Ureter (tissue), 1 donor: ENCODE measurements around the gene RAB25. TPM values are rescaled to one million over a fixed set of nuclear protein-coding genes. Genes with fewer than 3 reads are reported as not detected.

Experiments used
- DNase-seq: peaks from one replicate; pipeline ENCODE4 v3.0.0-alpha.2; 2020; ENCODE audit warnings: low spot score
- total RNA-seq: library from RNA; stranded (reverse); gene quantifications from one replicate; pipeline ENCODE4 v1.2.4, GENCODE V29; 2023
- donor health status: DM: yes; HTN: yes; CAD: no.

The RAB25 gene
- total RNA-seq, 1 donor from 2014 or later = 182 TPM

DNA sequence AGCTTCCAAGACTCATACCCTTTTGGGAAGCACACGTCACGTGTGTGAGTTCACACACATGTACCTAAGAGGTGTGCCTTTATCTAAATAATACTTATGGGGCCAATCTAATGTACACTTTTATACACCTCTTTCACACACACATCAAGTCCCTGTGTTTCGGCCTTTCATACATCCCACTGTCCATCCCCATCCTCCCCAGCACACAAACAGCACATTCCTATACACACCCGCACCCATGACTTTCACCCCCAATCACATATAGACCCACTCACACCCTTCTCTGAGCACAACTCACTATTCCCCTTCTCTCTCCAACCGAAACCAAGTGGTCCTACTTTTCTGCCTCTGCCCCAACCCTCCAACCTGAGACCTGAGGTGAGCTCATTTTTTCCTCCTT, 17.8 kb downstream of the RAB25 start:
- DNase-seq = no peak

DNA sequence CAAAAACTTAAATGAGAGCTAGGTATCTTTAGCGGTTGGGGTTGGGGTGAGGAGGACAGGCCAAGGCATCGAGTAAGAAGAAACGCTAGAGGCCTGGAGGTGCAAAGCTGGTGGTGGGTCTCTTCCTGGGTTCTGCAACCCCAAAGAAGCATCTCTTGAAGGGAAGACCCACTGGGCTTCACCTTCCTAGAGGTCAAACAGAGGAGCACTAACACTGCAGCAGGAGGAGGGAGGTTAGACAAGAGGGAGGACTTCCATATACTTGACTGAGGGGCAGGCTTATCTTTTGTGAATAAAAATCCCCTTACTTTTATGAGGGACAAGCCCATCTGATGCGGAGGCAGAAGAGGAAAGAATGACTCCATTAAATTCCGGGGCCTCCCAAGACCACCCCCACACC, 18.8 kb downstream of the RAB25 start:
- DNase-seq = no peak

- DNase-seq = no peak
Measured at GRCh38 chr1:156080241-156080862, 19.4 kb downstream of the RAB25 start.

GRCh38 chr1:156080863-156081179, 19.9 kb downstream of the RAB25 start:
- no peak for DNase-seq

- no peak for DNase-seq
Measured at GRCh38 chr1:156081180-156081916, 20.4 kb downstream of the RAB25 start.

GRCh38 chr1:156081917-156082308, 21.0 kb downstream of the RAB25 start:
- DNase-seq = no peak

- DNase-seq = peak; percentile 74
Measured at GRCh38 chr1:156082309-156083091, 21.5 kb downstream of the RAB25 start, which contains the start of gene MEX3A. Gene MEX3A, minus strand, starts transcription at chr1:156082465. Its CDS starts 467 bp downstream, at chr1:156081998.

DNA sequence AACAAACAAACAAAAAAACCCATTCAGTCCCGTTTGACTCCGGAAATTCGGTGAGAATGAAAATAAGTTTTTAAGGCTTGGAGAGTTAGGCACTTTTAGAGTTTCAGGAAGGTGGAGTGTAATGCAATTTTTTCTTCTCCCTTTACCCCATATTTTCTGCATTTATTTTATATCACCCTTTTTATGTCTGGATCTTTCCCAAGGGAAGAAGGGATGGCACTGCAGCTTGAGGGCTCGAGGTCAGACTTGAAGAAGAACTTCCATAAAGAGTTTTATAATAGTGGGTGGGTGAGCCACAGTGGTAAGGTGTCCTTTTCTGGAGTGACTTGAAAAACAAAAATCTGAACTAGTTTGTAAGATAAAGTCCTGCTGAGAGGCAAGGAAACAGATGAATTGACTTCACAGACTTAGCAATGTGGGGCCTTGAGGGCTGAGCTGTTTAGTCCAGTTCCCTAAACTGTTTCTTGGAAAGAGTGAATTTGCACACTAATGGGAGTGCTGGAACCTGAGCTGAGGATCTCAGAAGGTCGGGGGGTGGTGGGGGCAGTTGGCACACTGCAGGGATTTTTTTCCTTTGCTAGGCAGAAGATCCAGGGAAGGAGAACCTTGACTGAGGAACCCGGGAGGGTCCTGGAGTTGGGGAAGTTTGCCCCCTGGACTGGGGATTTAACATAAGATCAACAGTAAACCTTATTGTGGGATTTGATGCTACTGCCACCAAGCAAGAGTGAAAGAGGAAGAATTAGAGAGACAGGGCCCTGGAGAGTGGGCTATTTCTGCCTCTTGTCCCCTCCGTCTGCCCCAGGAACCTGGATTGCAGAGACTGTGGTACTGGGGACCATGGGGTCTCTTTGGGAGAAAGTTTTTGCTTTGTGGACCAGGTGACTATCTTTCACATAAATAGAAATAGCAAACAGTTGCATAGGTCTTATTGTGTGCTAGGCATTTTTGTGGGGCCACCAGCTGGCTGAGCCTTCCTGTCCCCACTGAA, 23.1 kb downstream of the RAB25 start:
- no peak for DNase-seq

- DNase-seq = no peak
Measured at GRCh38 chr1:156086256-156086662, 25.3 kb downstream of the RAB25 start.

DNA sequence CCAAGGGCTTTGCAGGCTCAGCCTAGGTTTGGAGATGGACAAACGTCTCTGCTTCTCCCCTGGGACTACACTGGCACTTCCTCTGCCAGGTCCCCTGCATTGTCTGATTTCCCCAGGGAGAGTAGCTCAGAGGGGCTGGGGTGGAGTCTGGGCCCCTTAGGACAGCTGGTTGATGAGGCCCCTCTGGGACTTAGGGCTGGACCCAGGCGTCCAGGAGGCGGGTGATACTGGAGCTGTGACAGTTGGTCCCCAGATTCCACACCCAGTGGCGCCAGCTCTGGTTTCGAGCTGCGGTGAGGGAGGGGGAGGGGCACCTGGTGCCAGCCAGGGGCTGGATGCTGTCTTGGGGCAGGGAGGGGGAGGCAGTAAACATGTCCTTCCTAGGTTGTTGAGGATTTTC, 28.7 kb downstream of the RAB25 start:
- DNase-seq = no peak

DNA sequence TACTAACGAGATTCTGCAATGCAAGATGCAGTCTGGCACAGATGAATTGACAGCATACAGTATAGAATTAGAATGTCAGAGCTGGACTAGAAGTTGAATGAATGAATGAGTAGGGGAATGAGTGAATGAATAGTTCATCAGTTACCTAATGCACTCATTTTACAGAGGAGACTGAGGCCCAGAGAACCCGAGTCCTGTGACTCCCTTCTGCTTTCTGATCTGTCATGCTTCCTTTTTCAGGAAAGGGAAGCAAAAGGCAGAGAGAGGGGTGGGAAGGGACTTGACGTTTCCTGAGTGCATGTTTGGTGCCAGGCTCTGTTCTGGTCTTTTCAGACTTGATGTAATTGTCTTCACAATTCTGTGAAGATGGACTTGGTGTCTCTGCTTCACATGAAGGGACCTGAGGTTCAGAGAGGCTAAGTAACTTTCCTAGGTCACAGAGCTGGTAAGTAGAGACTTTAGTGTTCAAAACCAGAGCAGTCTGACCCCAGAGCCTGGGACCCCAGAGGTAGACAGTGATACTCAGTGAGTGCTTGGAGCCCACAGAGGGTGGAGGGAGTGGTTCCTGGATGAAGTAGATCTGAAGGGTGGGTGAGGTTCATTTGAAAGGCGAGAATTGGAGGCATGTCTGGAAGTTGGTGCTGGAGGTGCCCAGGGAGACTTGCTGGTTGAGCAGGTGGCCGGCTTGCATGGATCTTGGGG, 29.3 kb downstream of the RAB25 start:
- no peak for DNase-seq

DNA sequence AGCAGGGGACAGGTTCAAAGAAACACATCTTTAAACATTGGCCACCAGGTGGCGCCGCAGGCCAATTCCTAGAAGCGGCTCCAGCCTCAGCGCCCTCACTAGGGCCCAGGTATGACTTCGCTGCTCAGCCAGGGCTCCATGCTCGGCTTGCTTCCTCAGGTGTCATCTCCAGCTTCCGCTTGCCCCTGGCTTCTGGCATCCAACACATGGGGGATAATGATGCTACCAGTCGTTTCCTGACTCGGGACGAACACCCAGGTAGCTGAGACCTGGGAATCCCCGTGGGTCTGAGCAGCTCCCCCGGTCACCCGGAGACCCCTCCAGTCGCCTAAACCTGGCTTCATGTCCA, 29.9 kb downstream of the RAB25 start:
- peak; percentile 89 for DNase-seq

DNA sequence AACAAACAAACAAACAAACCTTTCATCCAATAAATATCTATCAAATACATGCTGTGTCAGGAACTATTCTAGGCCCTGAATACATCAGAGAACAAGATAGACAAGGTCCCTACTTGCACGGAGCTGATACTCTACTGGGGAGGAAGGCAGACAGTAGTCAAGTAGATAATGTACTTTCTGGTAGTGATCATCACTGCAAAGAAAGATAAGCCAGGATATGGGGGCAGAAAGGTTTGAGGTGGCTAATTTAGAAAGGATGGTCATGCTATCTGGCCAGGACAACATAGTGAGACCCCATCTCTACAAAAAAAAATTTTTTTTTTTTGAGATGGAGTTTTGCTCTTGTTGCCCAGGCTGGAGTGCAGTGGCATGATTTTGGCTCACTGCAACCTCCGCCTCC, 30.6 kb downstream of the RAB25 start:
- DNase-seq = no peak

- no peak for DNase-seq
Measured at GRCh38 chr1:156095906-156096508, 35.0 kb downstream of the RAB25 start.

- peak; percentile 93 for DNase-seq
Measured at GRCh38 chr1:156096640-156097391, 35.9 kb downstream of the RAB25 start.

DNA sequence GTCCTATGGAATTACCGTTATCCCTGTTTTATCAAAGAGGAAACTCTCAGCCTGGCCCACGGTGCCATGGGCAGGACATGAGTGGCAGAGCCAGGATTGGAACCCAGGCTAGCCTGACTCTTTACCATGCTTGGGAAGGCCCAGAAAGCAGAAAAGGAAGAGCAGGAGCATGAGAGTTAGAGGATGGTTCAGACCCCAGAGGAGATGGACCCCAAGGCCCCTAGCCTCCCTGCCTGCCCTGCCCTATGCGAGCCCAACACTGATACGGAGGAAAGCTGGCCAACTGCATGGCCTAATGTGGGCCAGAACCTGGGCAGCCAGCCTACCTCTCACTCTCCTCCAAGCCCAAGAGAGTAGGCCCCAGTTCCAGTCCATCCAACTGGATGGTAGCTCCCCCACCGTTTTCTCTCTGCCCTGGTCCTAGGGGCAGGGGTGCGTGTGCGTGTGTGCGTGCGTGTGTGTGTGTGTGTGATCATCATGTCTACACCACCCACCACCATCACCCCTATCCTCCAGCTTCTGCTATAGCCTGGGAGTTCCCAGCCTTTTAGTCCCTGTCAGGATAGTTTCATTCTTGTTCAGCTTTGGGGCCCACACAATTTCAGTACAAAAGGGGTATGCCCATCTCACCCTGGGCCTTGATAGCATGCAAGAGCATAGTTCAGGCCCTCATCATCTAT, 36.7 kb downstream of the RAB25 start:
- no peak for DNase-seq

GRCh38 chr1:156098784-156099183, 37.8 kb downstream of the RAB25 start:
- no peak for DNase-seq

DNA sequence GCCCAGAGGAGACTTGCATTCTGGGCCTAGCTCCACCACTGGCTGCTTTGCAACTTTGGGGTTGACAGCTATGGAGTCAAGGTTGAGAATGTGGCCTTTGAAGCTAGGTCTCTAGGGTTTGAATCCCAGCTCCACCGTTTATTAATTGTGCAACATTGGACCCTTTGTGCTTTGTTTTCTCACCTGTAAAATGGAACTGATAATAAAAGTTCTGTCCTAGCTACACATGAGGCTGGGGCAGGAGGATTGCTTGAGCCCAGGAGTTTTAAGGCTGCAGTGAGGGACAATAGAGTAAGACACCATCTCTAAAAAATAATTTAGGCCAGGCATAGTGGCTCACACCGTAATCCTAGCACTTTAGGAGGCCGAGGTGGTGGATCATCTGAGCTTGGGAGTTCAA, 38.3 kb downstream of the RAB25 start:
- DNase-seq = no peak
